Measurements from ENCODE around the gene TCF4. TPM values are rescaled to one million over a fixed set of nuclear protein-coding genes. Genes with fewer than 3 reads are reported as not detected.

TCF4 gene
- polyA plus RNA-seq, 1 of the 3 experiments (the other 2 are of a cell fraction): 39.1 TPM

GRCh38 chr18:55416791-55417190 lies 171.2 kb downstream of the TCF4 start (continued):
- peak; percentile 35; the same call in 1 of the 2 replicates for TF ChIP-seq TEAD4 (IDR thresholded peaks at IDR 0.05; ENCODE audit: borderline replicate concordance, insufficient read depth)
- TF ChIP-seq RCOR1 (IDR thresholded peaks at IDR 0.05; ENCODE audit: low read length): peak; percentile 41; the same call in 1 of the 2 replicates
- no peak for TF ChIP-seq MEF2A (IDR thresholded peaks at IDR 0.05; ENCODE audit: borderline replicate concordance, low read depth)
- peak in 1 of 2 experiments; percentile 79; a peak in 2 of 4 replicates for TF ChIP-seq EP300 (IDR thresholded peaks at IDR 0.05; ENCODE audit: borderline replicate concordance in 1 of 2, low read depth in 1 of 2, low read length in 1 of 2)

DNA sequence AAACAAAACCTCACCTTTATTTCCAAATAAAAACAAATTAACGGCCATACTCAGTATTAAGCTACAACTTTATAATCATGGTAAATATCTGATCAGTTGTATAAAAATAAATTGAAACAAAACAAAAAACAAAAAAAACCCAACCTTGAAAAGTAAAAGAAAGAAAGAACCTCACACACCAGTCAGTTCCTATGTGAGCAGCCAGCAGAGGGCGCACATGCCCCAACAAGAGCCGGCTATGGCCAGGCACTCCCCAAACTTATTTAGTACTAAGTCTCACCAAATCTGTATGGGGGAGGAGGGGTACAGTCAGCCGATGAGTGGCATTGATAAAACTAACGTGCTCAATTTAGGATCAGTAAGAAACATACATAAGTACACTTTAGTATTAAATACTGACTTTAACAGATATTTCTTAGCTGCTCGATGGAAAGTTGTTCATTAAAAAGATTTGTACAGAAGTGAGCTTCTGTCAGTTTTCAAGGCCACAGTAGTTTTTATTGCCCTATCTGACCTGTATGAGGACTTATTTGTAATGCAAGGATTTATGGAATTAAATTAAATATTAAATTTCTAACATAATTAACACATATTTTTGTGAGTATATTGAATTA lies 172.6 kb downstream of the TCF4 start:
- no peaks in the 10 kb centered on the region for H3K9me3 ChIP-seq
- no peaks in the 10 kb centered on the region for H4K20me1 ChIP-seq (ENCODE audit: insufficient read depth)
- H2AFZ ChIP-seq (ENCODE audit: low read depth): no peak overlapping the region
- TF ChIP-seq MXI1 (IDR thresholded peaks at IDR 0.05; ENCODE audit: low read depth, low read length) (0 out of 2 replicates have a peak, but pooled peaks have one; percentile 35), RFX5 (IDR thresholded peaks at IDR 0.05; ENCODE audit: low read length) (0 out of 2 replicates have a peak, but pooled peaks have one; percentile 39), FOXM1 (IDR thresholded peaks at IDR 0.05; ENCODE audit: low read depth) (no peak), RAD21 (IDR thresholded peaks at IDR 0.05; ENCODE audit: low read length) (peak; percentile 93), TCF12 (IDR thresholded peaks at IDR 0.05) (no peak), CTCF (IDR thresholded peaks at IDR 0.05) (peak; percentile 97), YY1 (IDR thresholded peaks at IDR 0.05; ENCODE audit: low read depth) (peak; percentile 39; the same call in 1 of the 2 replicates), SMC3 (IDR thresholded peaks at IDR 0.05; ENCODE audit: low read depth, low read length) (peak; percentile 82)
- no peak overlapping the region for H3K9ac ChIP-seq
- H3K4me2 ChIP-seq: no peak overlapping the region
- CTCF ChIA-PET: interaction anchor here (0.6 to 4.0 kb wide), 59 partner anchors 9 to 1217 kb away, joined by 3 to 30 read pairs (median 4); no protein-coding TSS in a partner anchor
- no peaks in the 10 kb centered on the region for H3K36me3 ChIP-seq (replicated peaks in 1 of 2; ENCODE audit: control insufficient read depth in 1 of 2, insufficient read depth in 2 of 2, low read length in 1 of 2)
- H3K27me3 ChIP-seq (ENCODE audit: insufficient read depth): no peaks in the 10 kb centered on the region
- peaks cover 27 to 34% of the 10 kb centered on the region in 2 experiments; a peak in 3 of 4 replicates for H3K4me1 ChIP-seq (ENCODE audit: control insufficient read depth in 1 of 2, insufficient read depth in 2 of 2, low read depth in 1 of 2, low read length in 1 of 2)
- DNase-seq: peak; percentile 48
- H3F3A ChIP-seq (replicated peaks; ENCODE audit: insufficient read depth): peaks cover 12% of the 10 kb centered on the region
- H3K79me2 ChIP-seq (ENCODE audit: insufficient read depth): peaks cover 88% of the 10 kb centered on the region
- peak overlapping the region in 1 of 2 experiments; percentile 43; a peak in 2 of 4 replicates for H3K27ac ChIP-seq (ENCODE audit: low read depth in 2 of 2, low read length in 1 of 2)
- H3K9me2 ChIP-seq: no peaks in the 10 kb centered on the region
- POLR2A ChIA-PET: no interaction called here
- 19% methylated on average over 6 of the region's 6 CpGs for WGBS (ENCODE audit: low lambda C conversion rate)
- H3K4me3 ChIP-seq (ENCODE audit: low read depth in 2 of 2, low read length in 1 of 2): no peak overlapping the region; a peak in 1 of 4 replicates

DNA sequence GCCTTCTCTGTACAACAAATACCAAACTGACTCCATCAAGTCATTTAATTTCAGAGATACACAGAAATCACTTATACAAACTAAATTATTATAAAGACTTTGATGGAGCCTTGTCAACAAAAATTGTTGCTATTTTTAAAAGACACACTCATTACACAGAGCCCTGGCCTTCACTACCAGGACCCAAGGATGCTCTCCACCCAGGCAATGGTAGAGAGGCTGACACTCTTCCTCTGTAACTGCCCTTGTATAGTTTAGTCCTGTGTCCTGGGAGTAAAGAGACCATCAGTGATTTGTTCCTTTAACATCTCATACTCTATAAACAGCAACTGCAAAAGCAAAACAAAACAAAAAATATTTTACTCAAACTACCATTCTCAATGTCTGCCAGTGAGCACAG lies 173.5 kb downstream of the TCF4 start:
- Histone ChIP-seq H3K9ac (no peak overlapping the region), H3K27me3 (ENCODE audit: insufficient read depth) (no peaks in the 10 kb centered on the region), H3K36me3 (replicated peaks in 1 of 2; ENCODE audit: control insufficient read depth in 1 of 2, insufficient read depth in 2 of 2, low read length in 1 of 2) (no peaks in the 10 kb centered on the region), H3K9me2 (no peaks in the 10 kb centered on the region), H3K9me3 (no peaks in the 10 kb centered on the region), H3K27ac (ENCODE audit: low read depth in 2 of 2, low read length in 1 of 2) (no peak overlapping the region; a peak in 1 of 4 replicates), H4K20me1 (ENCODE audit: insufficient read depth) (no peaks in the 10 kb centered on the region), H3K4me1 (ENCODE audit: control insufficient read depth in 1 of 2, insufficient read depth in 2 of 2, low read depth in 1 of 2, low read length in 1 of 2) (peaks cover 23 to 30% of the 10 kb centered on the region in 2 experiments; a peak in 3 of 4 replicates), H3K79me2 (ENCODE audit: insufficient read depth) (peaks cover 88% of the 10 kb centered on the region), H2AFZ (ENCODE audit: low read depth) (no peak overlapping the region), H3K4me2 (no peak overlapping the region), H3F3A (replicated peaks; ENCODE audit: insufficient read depth) (peaks cover 12% of the 10 kb centered on the region), H3K4me3 (ENCODE audit: low read depth in 2 of 2, low read length in 1 of 2) (no peak overlapping the region)
- no peak for TF ChIP-seq EP300 (IDR thresholded peaks at IDR 0.05; ENCODE audit: borderline replicate concordance in 1 of 2, low read depth in 1 of 2, low read length in 1 of 2)
- no peak for TF ChIP-seq EZH2phosphoT487 (IDR thresholded peaks at IDR 0.05; ENCODE audit: borderline replicate concordance, low read depth)
- TF ChIP-seq MXI1 (IDR thresholded peaks at IDR 0.05; ENCODE audit: low read depth, low read length): no peak
- no peak for TF ChIP-seq NFIC (IDR thresholded peaks at IDR 0.05; ENCODE audit: borderline replicate concordance)
- TF ChIP-seq NRF1 (IDR thresholded peaks at IDR 0.05; ENCODE audit: low read depth, low read length): no peak
- no peak for TF ChIP-seq IRF3 (IDR thresholded peaks at IDR 0.05; ENCODE audit: low read depth, low read length)
- no peak for TF ChIP-seq FOXM1 (IDR thresholded peaks at IDR 0.05; ENCODE audit: low read depth)
- TF ChIP-seq REST (IDR thresholded peaks at IDR 0.05; ENCODE audit: low read depth, low read length): no peak
- no peak for TF ChIP-seq RFX5 (IDR thresholded peaks at IDR 0.05; ENCODE audit: low read length)
- CTCF ChIA-PET: interaction anchor here (0.6 to 4.0 kb wide), 31 partner anchors 9 to 1218 kb away, joined by 3 to 30 read pairs (median 5); no protein-coding TSS in a partner anchor
- no peak for DNase-seq
- POLR2A ChIA-PET: no interaction called here
